ENCODE measurements around the gene RASSF8.

DNA sequence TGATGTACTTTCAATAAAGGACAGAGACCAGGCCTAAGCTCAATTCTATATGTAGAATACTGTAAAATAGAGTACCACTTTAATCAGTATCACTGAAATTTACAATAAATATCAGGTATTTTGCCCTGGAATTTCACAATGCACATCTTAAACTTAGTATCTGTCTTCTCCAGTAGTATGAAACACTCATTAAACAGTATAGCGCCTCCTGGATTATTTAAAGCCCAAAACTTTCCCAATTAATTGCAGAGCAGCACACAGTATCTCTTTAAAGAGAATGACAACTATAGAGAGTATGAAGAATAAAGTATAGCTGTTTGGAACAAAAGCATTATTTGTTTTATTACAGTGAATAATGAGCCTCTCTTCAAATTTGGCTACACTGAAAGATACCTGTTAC is 86.1 kb downstream of the RASSF8 start:
- TF ChIP-seq POLR2A (IDR thresholded peaks at IDR 0.05): no peak
- TF ChIP-seq, protein P1, sequence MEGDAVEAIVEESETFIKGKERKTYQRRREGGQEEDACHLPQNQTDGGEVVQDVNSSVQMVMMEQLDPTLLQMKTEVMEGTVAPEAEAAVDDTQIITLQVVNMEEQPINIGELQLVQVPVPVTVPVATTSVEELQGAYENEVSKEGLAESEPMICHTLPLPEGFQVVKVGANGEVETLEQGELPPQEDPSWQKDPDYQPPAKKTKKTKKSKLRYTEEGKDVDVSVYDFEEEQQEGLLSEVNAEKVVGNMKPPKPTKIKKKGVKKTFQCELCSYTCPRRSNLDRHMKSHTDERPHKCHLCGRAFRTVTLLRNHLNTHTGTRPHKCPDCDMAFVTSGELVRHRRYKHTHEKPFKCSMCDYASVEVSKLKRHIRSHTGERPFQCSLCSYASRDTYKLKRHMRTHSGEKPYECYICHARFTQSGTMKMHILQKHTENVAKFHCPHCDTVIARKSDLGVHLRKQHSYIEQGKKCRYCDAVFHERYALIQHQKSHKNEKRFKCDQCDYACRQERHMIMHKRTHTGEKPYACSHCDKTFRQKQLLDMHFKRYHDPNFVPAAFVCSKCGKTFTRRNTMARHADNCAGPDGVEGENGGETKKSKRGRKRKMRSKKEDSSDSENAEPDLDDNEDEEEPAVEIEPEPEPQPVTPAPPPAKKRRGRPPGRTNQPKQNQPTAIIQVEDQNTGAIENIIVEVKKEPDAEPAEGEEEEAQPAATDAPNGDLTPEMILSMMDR (IDR thresholded peaks at IDR 0.05): no peak
